GM15510 (cell line): ENCODE results near the gene COL6A3.

Source experiments
- POLR2A ChIP-seq: IDR thresholded peaks from 3 replicates; pipeline ENCODE4 v1.6.1; 2011; ENCODE audit warnings: borderline replicate concordance; ENCODE audit not compliant: insufficient read length; ENCODE audit errors: extremely low read depth

COL6A3 gene

DNA sequence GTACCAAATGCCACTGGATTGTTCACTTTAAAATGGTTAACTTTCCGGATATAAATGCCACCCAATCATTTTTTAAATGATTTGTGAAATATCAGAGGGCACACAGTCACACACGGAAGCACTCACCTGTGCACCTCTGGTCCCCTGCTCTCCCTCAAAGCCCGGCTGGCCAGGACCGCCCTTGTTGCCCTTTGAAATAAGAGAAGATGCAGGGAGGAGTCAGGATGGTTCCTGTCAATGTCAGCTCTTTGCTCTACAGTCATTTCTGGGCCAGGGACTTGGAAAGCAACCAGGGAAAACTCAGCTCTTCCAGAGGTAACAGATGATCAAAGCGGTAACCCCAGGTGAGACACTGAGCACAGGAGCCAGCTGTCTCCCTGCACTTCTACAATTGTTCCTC lies 60.7 kb downstream of the COL6A3 start:
- TF ChIP-seq POLR2A = no peak

DNA sequence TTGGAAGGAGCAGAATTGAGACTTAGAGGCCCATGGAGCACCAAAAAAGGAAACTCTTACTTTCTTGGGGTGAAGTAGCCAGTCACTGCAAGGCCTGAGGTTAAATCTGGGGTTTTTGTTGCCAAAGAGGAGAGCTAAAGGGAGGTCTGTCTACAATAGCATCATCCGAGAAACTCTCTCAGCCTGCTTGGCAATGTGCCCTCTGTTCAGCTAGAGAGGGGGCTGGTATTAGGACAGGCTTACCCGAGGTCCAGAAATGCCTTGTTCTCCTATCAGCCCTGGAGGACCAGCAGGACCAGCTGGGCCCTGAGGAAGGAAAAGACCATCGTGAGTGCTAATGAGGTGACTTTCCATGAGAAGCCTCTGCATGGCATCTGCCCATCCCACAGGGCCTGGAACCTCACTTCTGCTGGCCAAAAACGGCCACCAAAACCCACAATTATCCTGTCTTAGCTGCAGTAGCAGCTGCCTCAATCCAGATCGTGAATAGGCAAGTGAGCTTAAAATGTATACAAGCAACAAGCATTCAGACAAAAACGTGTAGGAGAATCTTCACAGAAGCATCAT lies 61.6 kb downstream of the COL6A3 start:
- no peak for TF ChIP-seq POLR2A

DNA sequence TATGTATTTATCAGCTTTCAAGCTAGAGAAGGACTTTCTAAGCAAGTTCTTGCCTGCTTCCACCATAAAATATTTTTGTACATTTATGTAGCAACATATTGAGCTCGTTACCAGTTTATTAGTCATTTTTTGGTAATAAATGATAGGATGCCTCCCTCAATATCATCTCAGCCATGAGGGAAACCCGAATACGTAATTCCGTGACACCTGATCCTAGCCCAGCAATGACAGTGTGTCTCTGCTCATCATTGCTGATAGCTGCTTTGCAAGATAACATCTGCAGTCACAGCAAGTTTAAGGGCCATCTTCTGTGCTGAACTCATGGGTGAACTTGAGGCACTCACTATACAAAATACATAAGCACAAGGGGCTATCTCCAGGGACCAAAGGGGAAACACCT lies 62.2 kb downstream of the COL6A3 start:
- TF ChIP-seq POLR2A = no peak

DNA sequence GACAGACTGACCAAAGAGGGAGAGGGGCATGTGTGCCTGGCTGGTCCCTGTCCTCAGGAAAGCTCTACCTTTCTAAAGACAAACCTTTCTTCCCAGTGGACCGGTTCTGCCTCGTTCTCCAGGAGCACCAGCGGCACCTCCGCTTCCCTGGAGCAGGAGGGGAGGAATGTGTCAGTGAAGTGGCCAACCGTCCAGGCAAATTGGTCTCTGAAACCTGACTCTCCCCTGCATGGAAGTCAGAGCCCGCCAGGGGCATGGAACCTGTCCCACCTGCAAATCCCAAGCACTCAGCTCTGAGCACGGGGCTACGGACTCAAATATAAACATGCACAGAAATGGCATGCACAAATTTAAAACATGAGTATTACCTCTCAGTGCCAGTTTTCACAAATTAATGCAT lies 62.9 kb downstream of the COL6A3 start:
- no peak for TF ChIP-seq POLR2A

DNA sequence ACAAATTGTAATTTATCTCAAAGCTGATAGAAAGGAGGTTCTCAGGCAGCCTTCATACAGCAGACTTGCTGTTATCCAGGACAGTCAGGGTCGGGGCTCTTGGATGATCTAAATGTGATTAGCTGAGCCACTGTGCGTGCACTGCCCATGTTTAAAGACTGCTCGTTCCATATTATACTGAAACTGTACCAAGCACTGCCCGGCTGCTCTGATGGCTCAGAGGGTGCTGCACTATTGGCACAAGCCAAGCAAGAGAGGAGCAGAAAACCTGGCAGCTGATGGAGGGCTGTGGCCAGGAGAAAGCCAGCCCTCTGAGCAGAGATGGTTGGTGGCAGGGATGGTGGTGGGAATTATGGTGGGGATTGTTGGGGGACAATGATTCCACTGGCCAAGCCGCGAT lies 63.4 kb downstream of the COL6A3 start:
- no peak for TF ChIP-seq POLR2A

DNA sequence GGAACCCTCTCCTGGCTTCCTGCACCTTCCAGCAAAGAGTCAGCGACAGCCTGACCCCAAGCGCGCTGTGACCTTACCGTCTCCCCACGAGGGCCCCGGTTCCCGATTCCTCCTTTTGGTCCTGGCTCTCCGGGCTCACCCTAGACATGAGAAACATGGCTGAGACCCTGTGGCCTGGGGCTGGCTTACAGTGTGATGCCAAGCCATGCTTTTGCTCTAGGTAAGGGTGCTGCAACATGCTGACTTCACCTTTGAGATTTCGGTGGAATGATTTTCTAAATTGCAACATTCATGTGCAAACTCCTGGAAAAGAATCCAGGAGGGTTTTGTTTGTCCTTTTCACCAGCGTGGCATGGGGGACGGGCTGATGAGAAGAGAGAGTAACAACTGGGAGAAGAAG lies 63.9 kb downstream of the COL6A3 start:
- TF ChIP-seq POLR2A = no peak

DNA sequence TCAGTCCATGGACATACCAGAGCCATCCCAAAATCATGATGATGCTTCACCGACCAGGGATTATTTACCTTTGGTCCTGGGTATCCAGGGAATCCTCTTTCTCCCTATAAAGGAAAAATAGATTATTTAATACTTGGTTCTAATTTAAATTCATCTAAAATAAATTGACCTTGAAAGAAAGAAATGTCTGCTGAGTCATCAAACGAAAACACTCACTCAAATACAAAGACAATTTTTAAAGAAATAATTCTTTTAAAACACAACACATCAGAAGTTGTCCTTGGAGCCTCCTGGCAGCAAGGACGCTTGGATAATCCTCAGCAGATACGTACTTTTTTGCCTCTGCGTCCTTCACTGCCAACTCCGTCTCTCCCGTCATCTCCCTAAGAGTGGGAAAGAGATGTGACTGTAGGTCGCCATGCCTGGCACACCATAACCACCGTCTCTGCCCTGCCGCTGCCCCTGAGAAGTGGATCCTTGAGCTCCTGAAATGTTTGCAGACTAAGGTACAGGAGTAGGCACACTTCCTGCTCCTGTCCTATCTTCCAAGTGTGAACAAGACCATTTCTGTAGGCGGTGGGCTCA lies 65.6 kb downstream of the COL6A3 start:
- no peak for TF ChIP-seq POLR2A

DNA sequence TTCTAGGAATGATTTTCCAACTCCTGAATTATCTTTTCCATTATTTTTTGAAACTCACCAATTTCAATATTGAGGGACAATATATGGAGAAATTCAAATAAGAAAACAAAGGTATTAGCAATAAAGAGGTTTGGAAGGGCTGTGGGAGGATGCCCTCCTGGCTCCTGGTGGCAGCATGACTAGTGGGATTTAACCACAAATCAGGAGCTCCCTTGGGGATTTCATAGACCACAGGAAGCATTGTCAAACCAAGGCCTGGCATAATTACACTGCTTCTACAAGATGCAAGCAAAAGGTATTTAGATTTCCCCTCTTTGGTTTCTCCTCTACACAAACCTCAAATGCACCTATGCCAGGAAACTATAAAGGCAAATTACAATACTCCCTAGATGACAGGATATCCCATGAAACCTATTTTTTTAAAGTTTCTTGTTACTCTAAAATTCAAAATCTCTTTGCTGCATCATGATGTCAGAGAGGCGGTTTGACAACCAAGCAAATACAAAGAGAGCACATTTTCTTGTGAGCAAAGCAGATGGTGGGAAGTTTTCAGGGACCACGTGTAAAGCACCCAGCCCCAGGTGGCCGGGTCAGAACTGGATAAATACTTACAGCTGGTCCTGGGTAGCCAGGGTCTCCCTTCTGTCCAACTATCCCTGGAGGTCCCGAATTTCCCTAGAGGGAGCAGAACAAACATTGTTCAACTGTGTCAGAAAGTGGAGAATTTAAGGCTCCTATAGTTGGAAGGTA lies 67.9 kb downstream of the COL6A3 start:
- no peak for TF ChIP-seq POLR2A

DNA sequence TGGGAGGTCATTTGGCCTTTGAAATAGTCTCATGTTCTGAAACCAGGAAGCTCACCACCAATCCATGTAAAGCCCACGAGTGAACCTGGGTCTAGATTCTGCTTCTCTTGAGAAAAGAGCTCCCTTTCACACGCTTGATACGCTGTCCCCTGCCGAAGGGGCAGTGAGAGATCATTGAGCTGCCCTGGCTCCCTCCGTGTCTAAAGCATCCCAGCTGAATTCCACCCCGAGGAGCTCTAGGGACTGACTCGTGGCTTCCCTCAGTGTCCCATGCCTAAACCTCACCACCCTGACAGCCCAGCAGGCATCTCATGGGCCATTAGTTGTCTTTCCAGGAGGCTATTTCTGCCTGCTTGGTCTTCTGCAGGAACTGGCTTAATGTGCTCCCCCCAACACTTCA lies 68.6 kb downstream of the COL6A3 start:
- no peak for TF ChIP-seq POLR2A

DNA sequence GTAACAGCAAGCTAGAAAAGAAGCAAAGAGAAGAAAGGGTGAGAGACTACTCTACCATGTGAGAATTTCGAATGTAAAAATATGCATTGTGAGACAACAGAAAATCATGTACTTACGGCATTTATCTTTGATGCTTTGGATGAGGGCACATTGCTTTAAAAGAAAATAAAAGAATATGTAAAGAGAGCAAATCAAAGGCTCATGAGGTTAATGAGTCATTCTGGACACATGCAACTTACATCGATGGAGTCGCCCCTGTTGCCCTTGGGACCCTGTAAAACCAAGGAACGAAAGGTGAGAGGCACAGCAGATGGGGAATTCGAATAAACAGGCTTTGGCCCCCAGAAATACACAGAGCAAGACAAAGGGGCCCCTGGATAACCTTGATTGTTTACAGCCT lies 69.0 kb downstream of the COL6A3 start:
- no peak for TF ChIP-seq POLR2A

DNA sequence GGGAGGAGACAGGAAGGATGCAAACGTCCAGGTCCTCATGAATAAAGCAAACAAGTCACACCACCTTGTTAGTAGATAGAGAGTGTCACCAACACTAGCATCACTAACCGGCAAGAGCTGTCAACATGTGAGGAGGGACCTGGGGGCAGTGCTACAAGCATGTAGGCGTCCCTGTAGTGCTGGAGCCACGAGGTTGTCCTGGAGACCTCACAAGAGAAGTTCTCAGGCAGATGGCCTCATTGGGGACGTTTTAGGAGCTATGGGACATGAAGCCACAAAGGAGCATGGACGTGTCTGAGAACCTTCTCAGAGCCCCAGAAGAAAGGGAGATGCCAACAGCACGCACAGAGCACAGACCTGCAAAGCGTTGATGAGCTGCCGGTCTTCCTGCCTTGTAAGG lies 70.0 kb downstream of the COL6A3 start:
- no peak for TF ChIP-seq POLR2A

DNA sequence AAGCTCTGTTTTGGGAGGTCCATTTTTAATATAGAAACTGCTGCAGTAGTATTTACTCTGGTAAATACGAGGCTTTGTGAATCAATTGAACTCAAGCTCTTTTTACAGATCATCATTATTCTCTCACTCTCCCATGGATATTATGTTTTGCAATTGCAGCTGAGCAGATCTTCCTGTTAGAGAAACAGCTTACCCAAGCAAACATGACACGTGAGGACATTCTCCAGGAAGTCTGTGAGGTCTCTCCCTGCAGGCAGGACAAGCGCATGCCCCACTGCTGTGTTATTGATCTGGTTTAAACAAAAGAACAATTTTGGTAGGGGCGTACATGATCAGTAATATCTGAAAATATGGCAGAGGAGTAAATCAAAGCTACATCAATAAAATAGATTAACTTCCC lies 72.1 kb downstream of the COL6A3 start:
- no peak for TF ChIP-seq POLR2A

DNA sequence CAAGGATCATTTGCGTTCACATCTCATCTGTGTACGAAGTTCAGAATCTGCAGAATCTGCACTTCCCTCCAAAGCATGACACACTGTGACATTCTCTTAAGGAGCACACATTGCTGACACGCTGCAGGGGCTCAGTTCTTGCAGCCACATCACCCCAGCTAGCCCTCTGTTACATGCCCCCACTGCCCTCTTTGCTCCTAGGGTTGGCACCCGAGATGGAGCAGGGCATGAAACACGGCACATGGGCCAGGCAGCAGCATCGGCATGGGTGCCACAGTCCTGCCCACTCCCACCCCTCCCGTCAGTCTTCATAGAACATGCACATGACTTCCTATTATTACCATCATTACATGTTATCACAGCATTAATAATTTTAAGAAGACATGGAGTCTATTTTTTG lies 76.4 kb downstream of the COL6A3 start:
- TF ChIP-seq POLR2A = no peak

DNA sequence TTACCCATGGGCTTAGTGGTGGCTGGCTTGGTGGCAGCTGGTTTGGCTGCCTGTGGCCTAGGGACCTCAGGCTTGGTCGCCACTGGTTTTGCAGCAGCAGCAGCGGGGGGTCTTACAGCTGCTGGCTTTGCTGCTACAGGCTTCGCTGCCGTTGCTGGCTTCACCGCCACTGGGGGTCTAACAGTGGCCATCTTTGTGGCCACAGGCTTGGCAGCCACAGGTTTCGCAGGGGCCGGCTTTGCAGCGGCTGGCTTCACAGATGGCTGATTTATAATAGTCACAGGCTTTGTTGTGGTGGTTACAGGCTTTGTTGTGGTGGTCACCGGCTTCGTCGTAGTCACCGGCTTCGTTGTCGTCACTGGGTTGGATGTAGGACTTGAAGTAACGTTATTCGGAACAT lies 77.8 kb downstream of the COL6A3 start:
- TF ChIP-seq POLR2A = no peak

DNA sequence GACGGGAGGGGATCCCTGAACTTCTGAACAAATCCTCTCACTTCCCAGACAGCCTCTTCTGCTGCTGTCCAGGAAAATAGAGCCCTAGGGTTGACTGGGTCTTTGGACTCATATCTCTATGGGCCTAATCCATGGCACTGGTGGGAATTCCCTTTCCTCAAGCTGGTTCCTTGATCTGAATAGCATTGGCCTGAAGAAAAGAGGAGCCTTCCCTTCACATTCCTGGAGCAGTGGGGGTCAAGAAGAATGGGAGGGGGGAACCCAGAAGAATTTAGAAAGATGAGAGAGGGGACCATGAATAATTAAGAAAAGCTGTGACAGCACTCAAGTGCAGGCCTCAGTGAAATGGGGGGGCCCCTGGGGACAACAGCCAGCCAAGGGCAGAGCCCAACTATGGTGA lies 80.2 kb downstream of the COL6A3 start:
- no peak for TF ChIP-seq POLR2A

DNA sequence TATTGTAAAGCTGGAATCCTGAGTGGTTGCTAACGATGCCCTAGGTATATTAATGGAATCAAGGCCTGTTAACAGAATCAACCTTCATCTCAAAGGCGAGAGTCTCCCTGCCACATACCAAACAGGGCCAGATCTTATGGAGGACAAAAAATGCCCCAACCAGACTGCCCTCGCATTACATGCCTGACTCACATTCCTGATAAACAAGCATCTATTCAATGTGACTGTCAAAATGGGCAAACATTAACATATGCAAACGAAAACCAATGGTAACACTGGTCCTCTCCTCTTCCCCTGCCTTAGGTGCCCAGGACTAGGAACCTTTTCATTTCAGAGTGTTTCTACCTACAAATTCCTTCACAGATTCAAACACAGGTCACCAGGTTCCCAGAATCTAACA lies 83.4 kb downstream of the COL6A3 start:
- no peak for TF ChIP-seq POLR2A
